ENCODE results near the gene FIBP. TPM values are rescaled to one million over a fixed set of nuclear protein-coding genes. Genes with fewer than 3 reads are reported as not detected.
"Not testable (repeated sequence)": the region's sequence is repeated elsewhere in the genome, so short reads cannot be mapped to it uniquely, and the experiment has no call there.

Gene FIBP
- total RNA-seq, 1 donor from 2014 or later = 78.6 TPM

DNA sequence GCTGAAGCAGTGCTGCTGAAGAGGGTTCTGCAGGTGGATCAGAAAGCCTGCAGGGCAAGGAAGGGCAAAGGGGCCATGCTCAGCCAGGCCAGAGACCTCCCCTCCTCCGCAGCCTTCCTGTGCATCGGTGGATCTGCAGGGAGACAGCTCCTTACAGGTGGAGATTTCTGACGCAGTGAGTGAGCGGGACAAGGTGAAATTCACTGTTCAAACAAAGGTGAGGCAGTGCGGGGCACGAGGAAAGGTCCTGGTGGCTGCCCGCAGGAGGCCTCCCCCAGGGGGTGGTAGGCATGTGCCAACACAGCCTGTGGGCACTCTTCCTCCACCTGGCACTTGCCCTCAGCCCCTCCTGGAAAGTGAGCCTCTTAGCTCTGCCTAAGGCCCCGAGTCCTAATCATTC is 38.9 kb downstream of the FIBP start:
- intact Hi-C loops (cut with DNase I) = loop anchor here (10.0 kb wide), 1 partner anchor 1835 kb away; no protein-coding TSS in a partner anchor
- Histone ChIP-seq H3K27me3 (no peaks in the 10 kb centered on the region), H3K4me1 (no peaks in the 10 kb centered on the region), H3K36me3 (peaks cover 0 to 30% of the 10 kb centered on the region in 2 donors), H3K27ac (no peak overlapping the region), H3K9me3 (no peaks in the 10 kb centered on the region), H3K4me3 (no peak overlapping the region)
- no peak for DNase-seq (ENCODE audit: extremely low spot score in 2 of 2)
- TF ChIP-seq POLR2AphosphoS5 (IDR thresholded peaks at IDR 0.05; ENCODE audit: insufficient read depth in 1 of 2, low read depth in 1 of 2) (no peak), POLR2A (IDR thresholded peaks at IDR 0.05) (no peak), CTCF (IDR thresholded peaks at IDR 0.05) (no peak)

DNA sequence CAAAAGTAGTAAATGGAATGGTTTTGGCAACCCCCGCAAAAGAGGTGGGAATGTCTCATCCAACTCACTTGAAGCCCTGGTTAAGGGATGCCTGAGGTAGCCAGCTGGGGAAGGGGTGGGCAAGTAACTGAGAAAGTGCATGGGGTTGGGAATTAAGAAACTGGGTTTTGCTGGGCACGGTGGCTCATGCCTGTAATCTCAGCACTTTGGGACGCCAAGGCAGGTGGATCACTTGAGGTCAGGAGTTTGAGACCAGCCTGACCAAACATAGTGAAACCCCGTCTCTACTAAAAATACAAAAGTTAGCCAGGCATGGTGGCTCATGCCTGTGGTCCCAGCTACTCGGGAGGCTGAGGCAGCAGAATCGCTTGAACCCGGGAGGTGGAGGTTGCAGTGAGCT is 39.6 kb downstream of the FIBP start:
- intact Hi-C loops (cut with DNase I) = loop anchor here (10.0 kb wide), 1 partner anchor 1834 kb away; no protein-coding TSS in a partner anchor
- not testable (repeated sequence) for DNase-seq (ENCODE audit: extremely low spot score in 2 of 2); H3K27ac ChIP-seq; H3K4me3 ChIP-seq; H3K9me3 ChIP-seq; H3K4me1 ChIP-seq; H3K27me3 ChIP-seq
- peaks cover 0 to 23% of the 10 kb centered on the region in 2 donors for H3K36me3 ChIP-seq

DNA sequence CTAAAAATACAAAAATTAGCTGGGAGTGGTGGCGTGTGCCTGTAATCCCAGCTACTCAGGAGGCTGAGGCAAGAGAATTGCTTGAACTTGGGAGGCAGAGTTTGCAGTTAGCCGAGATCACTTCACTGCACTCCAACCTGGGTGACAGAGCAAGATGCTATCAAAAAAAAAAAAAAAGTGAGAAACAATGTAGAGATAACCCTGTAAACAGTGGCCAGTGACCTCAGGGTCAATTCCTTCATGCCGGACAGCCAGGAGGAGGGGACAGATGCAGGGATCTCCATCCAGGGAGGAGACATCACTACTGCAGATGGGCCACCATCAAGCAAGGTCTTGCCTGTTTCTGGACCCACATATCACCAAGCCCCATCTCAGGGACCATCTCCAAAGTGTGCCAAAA is 40.5 kb downstream of the FIBP start:
- Histone ChIP-seq H3K9me3 (no peaks in the 10 kb centered on the region), H3K27ac (no peak overlapping the region), H3K36me3 (peaks cover 0 to 14% of the 10 kb centered on the region in 2 donors), H3K4me1 (no peaks in the 10 kb centered on the region), H3K4me3 (no peak overlapping the region), H3K27me3 (no peaks in the 10 kb centered on the region)
- intact Hi-C loops (cut with DNase I) = loop anchor here (10.0 kb wide), 1 partner anchor 1833 kb away; no protein-coding TSS in a partner anchor
- TF ChIP-seq CTCF (IDR thresholded peaks at IDR 0.05) = no peak
- no peak for TF ChIP-seq POLR2AphosphoS5 (IDR thresholded peaks at IDR 0.05; ENCODE audit: insufficient read depth in 1 of 2, low read depth in 1 of 2)
- no peak for TF ChIP-seq POLR2A (IDR thresholded peaks at IDR 0.05)
- DNase-seq (ENCODE audit: extremely low spot score in 2 of 2) = no peak

- DNase-seq (ENCODE audit: extremely low spot score in 2 of 2) = no peak
- no peaks in the 10 kb centered on the region for H3K4me1 ChIP-seq
- no peaks in the 10 kb centered on the region for H3K36me3 ChIP-seq
- no peak overlapping the region for H3K4me3 ChIP-seq
- H3K27me3 ChIP-seq = no peaks in the 10 kb centered on the region
- intact Hi-C loops (cut with DNase I) = loop anchor here (10.0 kb wide), 1 partner anchor 1830 kb away; no protein-coding TSS in a partner anchor
- no peaks in the 10 kb centered on the region for H3K9me3 ChIP-seq
- no peak overlapping the region for H3K27ac ChIP-seq
- no peak for TF ChIP-seq POLR2A (IDR thresholded peaks at IDR 0.05)
- no peak for TF ChIP-seq CTCF (IDR thresholded peaks at IDR 0.05)
- no peak for TF ChIP-seq POLR2AphosphoS5 (IDR thresholded peaks at IDR 0.05; ENCODE audit: insufficient read depth in 1 of 2, low read depth in 1 of 2)
Measured at GRCh38 chr11:65844231-65844872, 43.9 kb downstream of the FIBP start.

- intact Hi-C loops (cut with DNase I) = loop anchor here (10.0 kb wide), 1 partner anchor 1829 kb away; no protein-coding TSS in a partner anchor
- no peaks in the 10 kb centered on the region for H3K27me3 ChIP-seq
- H3K9me3 ChIP-seq = no peaks in the 10 kb centered on the region
- H3K36me3 ChIP-seq = no peaks in the 10 kb centered on the region
- H3K4me3 ChIP-seq = no peak overlapping the region
- DNase-seq (ENCODE audit: extremely low spot score in 2 of 2) = no peak
- H3K27ac ChIP-seq = no peak overlapping the region
- no peaks in the 10 kb centered on the region for H3K4me1 ChIP-seq
- TF ChIP-seq POLR2AphosphoS5 (IDR thresholded peaks at IDR 0.05; ENCODE audit: insufficient read depth in 1 of 2, low read depth in 1 of 2) (no peak), POLR2A (IDR thresholded peaks at IDR 0.05) (no peak), CTCF (IDR thresholded peaks at IDR 0.05) (no peak)
Measured at GRCh38 chr11:65843811-65844210, 44.5 kb downstream of the FIBP start.
